NCI-H2227 (cell line): ENCODE measurements around the gene TMEM161B.
"Not testable (repeated sequence)": the region's sequence is repeated elsewhere in the genome, so short reads cannot be mapped to it uniquely, and the experiment has no call there.

Experiments used
- DNase-seq: peaks from one replicate; lab custom pipeline; 2025; ENCODE audit not compliant: unreplicated experiment; lab: John Stamatoyannopoulos, UW

Gene TMEM161B

GRCh38 chr5:88188458-88189132 is 80.0 kb downstream of the TMEM161B start:
- no peak for DNase-seq

- no peak for DNase-seq
Observed at GRCh38 chr5:88183255-88183654, 85.4 kb downstream of the TMEM161B start.

- DNase-seq = not testable (repeated sequence)
Observed at GRCh38 chr5:88177486-88177885, 91.2 kb downstream of the TMEM161B start.

GRCh38 chr5:88172847-88173758 is 95.5 kb downstream of the TMEM161B start:
- no peak for DNase-seq

GRCh38 chr5:88159591-88159990 is 109.1 kb downstream of the TMEM161B start:
- no peak for DNase-seq

GRCh38 chr5:88158056-88158455 is 110.6 kb downstream of the TMEM161B start:
- no peak for DNase-seq

- no peak for DNase-seq
Observed at GRCh38 chr5:88154891-88155290, 113.8 kb downstream of the TMEM161B start.

- DNase-seq = no peak
Observed at GRCh38 chr5:88150747-88151146, 117.9 kb downstream of the TMEM161B start.

- DNase-seq = no peak
Observed at GRCh38 chr5:88145611-88146467, 122.8 kb downstream of the TMEM161B start.

GRCh38 chr5:88145221-88145610 is 123.4 kb downstream of the TMEM161B start:
- no peak for DNase-seq
